Tibial nerve (tissue), 3 donors: Measurements from ENCODE around the gene GSK3B.

Experiments
- POLR2A ChIP-seq, 2 donors: fragments of 450-650 bp; IDR thresholded peaks; one replicate each; pipeline ENCODE4 v1.6.1; 2017; ENCODE audit warnings: antibody characterized with exemption in 2 of 2, mild to moderate bottlenecking in 2 of 2, moderate library complexity in 2 of 2
- TF ChIP-seq, protein P1 (sequence below), 5 experiments: fragments of 200-600 bp in 3 of 5; fragments of 450-650 bp in 2 of 5; sonication (generic) in 3 of 5; IDR thresholded peaks; one replicate each; pipeline ENCODE4 v1.5.1; 2016 to 2019; ENCODE audit warnings: antibody characterized with exemption in 5 of 5, mild to moderate bottlenecking in 3 of 5, moderate library complexity in 2 of 5

- TF ChIP-seq, protein P1, sequence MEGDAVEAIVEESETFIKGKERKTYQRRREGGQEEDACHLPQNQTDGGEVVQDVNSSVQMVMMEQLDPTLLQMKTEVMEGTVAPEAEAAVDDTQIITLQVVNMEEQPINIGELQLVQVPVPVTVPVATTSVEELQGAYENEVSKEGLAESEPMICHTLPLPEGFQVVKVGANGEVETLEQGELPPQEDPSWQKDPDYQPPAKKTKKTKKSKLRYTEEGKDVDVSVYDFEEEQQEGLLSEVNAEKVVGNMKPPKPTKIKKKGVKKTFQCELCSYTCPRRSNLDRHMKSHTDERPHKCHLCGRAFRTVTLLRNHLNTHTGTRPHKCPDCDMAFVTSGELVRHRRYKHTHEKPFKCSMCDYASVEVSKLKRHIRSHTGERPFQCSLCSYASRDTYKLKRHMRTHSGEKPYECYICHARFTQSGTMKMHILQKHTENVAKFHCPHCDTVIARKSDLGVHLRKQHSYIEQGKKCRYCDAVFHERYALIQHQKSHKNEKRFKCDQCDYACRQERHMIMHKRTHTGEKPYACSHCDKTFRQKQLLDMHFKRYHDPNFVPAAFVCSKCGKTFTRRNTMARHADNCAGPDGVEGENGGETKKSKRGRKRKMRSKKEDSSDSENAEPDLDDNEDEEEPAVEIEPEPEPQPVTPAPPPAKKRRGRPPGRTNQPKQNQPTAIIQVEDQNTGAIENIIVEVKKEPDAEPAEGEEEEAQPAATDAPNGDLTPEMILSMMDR (IDR thresholded peaks at IDR 0.05): no peak
- no peak for TF ChIP-seq POLR2A (IDR thresholded peaks at IDR 0.05)
Measured at GRCh38 chr3:119955972-119956371, 138.3 kb downstream of the GSK3B start.
